Liver (tissue), 9 donors: ENCODE data around the gene TSEN34. TPM values are rescaled to one million over a fixed set of nuclear protein-coding genes. Genes with fewer than 3 reads are reported as not detected.

Experiments
- DNase-seq: peaks from one replicate; pipeline ENCODE4 v3.0.0-alpha.2; 2017; ENCODE audit warnings: low spot score
- H3K27ac ChIP-seq, 2 donors: one replicate each; pipeline ENCODE4 v1.7.0; 2013; ENCODE audit warnings: inconsistent platforms in 2 of 2, low read length in 2 of 2, control low read depth in 1 of 2, low read depth in 1 of 2, mild to moderate bottlenecking in 1 of 2
- H3K27me3 ChIP-seq, 4 donors: one replicate each; pipeline versions ENCODE4 v1.6.1 to v1.7.0; 2013; ENCODE audit warnings: low read length in 3 of 4, inconsistent platforms in 1 of 4, mild to moderate bottlenecking in 1 of 4, moderate library complexity in 1 of 4; ENCODE audit not compliant: control insufficient read depth in 4 of 4, insufficient read depth in 4 of 4
- H3K36me3 ChIP-seq, 4 donors: one replicate each; pipeline versions ENCODE4 v1.6.1 to v1.7.0; 2013; ENCODE audit warnings: low read length in 3 of 4, mild to moderate bottlenecking in 3 of 4, low read depth in 1 of 4, moderate library complexity in 1 of 4; ENCODE audit not compliant: control insufficient read depth in 4 of 4, insufficient read depth in 3 of 4
- H3K4me1 ChIP-seq, 4 donors: one replicate each; pipeline versions ENCODE4 v1.6.1 to v1.7.0; 2013; ENCODE audit warnings: low read length in 3 of 4, mild to moderate bottlenecking in 3 of 4, moderate library complexity in 1 of 4; ENCODE audit not compliant: control insufficient read depth in 4 of 4, insufficient read depth in 4 of 4
- H3K4me3 ChIP-seq, 3 donors: one replicate each; pipeline versions ENCODE4 v1.6.1 to v1.7.0; 2013; ENCODE audit warnings: low read length in 3 of 3, control low read depth in 1 of 3, low read depth in 1 of 3, mild to moderate bottlenecking in 1 of 3
- H3K9ac ChIP-seq, 2 donors: one replicate each; pipeline ENCODE4 v1.7.0; 2013; ENCODE audit warnings: low read length in 2 of 2, mild to moderate bottlenecking in 2 of 2, moderate library complexity in 2 of 2, control low read depth in 1 of 2, low read depth in 1 of 2
- H3K9me3 ChIP-seq, 4 donors: one replicate each; pipeline versions ENCODE4 v1.6.1 to v1.7.0; 2013; ENCODE audit warnings: low read length in 3 of 4; ENCODE audit not compliant: control insufficient read depth in 4 of 4
- CTCF ChIP-seq: fragments of 150-350 bp; IDR thresholded peaks from 2 replicates; pipeline ENCODE4 v1.5.1; 2017; ENCODE audit warnings: improper control_type of control experiment, low read depth, low read length; ENCODE audit not compliant: missing input control
- EGR1 ChIP-seq, 2 donors: IDR thresholded peaks; 2 replicates each; pipeline ENCODE4 v1.6.1; 2016 to 2018; ENCODE audit warnings: antibody characterized with exemption in 2 of 2, low read depth in 2 of 2
- FOXA1 ChIP-seq: IDR thresholded peaks from 2 replicates; pipeline ENCODE4 v1.6.1; 2016; ENCODE audit warnings: antibody characterized with exemption
- FOXA2 ChIP-seq: IDR thresholded peaks from 2 replicates; pipeline ENCODE4 v1.6.1; 2016; ENCODE audit warnings: antibody characterized with exemption
- GABPA ChIP-seq, 2 donors: IDR thresholded peaks in 1 of 2; conservative IDR thresholded peaks in 1 of 2; 2 replicates each; pipeline ENCODE4 v1.6.1; 2016; ENCODE audit warnings: antibody characterized with exemption in 2 of 2, mild to moderate bottlenecking in 1 of 2, moderate library complexity in 1 of 2
- HNF4A ChIP-seq, 2 donors: conservative IDR thresholded peaks; 2 replicates each; pipeline ENCODE4 v1.6.1; 2016; ENCODE audit warnings: antibody characterized with exemption in 2 of 2, mild to moderate bottlenecking in 2 of 2
- HNF4G ChIP-seq: IDR thresholded peaks from 2 replicates; pipeline ENCODE4 v1.6.1; 2016; ENCODE audit warnings: antibody characterized with exemption
- JUND ChIP-seq, 2 donors: IDR thresholded peaks; 2 replicates each; pipeline ENCODE4 v1.6.1; 2016; ENCODE audit warnings: antibody characterized with exemption in 2 of 2
- MAX ChIP-seq: IDR thresholded peaks from 2 replicates; pipeline ENCODE4 v1.6.1; 2016; ENCODE audit warnings: antibody characterized with exemption
- NR2F2 ChIP-seq: IDR thresholded peaks from 2 replicates; pipeline ENCODE4 v1.6.1; 2016; ENCODE audit warnings: antibody characterized with exemption
- RAD21 ChIP-seq, 2 donors: IDR thresholded peaks; 2 replicates each; pipeline ENCODE4 v1.6.1; 2016; ENCODE audit warnings: antibody characterized with exemption in 2 of 2, mild to moderate bottlenecking in 2 of 2
- RXRA ChIP-seq, 2 donors: IDR thresholded peaks; 2 replicates each; pipeline ENCODE4 v1.6.1; 2017 to 2018; ENCODE audit warnings: antibody characterized with exemption in 2 of 2, mild to moderate bottlenecking in 1 of 2
- SP1 ChIP-seq: IDR thresholded peaks from 2 replicates; pipeline ENCODE4 v1.6.1; 2018; ENCODE audit warnings: antibody characterized with exemption, mild to moderate bottlenecking
- YY1 ChIP-seq: IDR thresholded peaks from 2 replicates; pipeline ENCODE4 v1.6.1; 2016; ENCODE audit warnings: antibody characterized with exemption, mild to moderate bottlenecking
- ZBTB33 ChIP-seq: IDR thresholded peaks from 2 replicates; pipeline ENCODE4 v1.6.1; 2016; ENCODE audit warnings: antibody characterized with exemption
- WGBS: extraction: QIAGEN DNeasy Blood & Tissue Kit; methylation state at CpG from one replicate; pipeline ENCODE4 v1.1.7; 2013; 5-methylcytosine and 5-hydroxymethylcytosine counted together
- polyA plus RNA-seq, 2 donors: library from polyadenylated mRNA; stranded (reverse) in 1 of 2; unstranded in 1 of 2; fragments of 200-250 nt in 1 of 2; fragments of >200 nt in 1 of 2; fragmentation: Nextera tagmentation in 1 of 2; extraction: Ambion mirVana in 1 of 2; gene quantifications; one replicate each; pipeline versions ENCODE4 v1.2.1 to v1.2.3, GENCODE V29; 2013 to 2015
- total RNA-seq, 2 donors: library from RNA; depleted of rRNA; stranded (reverse); fragments of >200 nt; gene quantifications; one replicate each; pipeline ENCODE4 v1.2.3, GENCODE V29; 2014
- TF ChIP-seq, protein P1 (sequence below): IDR thresholded peaks from 2 replicates; pipeline ENCODE4 v1.6.1; 2016; ENCODE audit warnings: antibody characterized with exemption, mild to moderate bottlenecking
- donor health status: healthy.
- donor health status: healthy.
- donor health status: healthy.
- donor health status: healthy.
- donor health status: healthy.

Gene TSEN34
- total and polyA plus RNA-seq, 4 donors, result 15.5 to 37.9 (median 24.6) TPM

GRCh38 chr19:54152267-54152666 lies 38.8 kb upstream of the TSEN34 start:
- no peaks in the 10 kb centered on the region for H3K27me3 ChIP-seq
- H3K4me1 ChIP-seq, result no peaks in the 10 kb centered on the region
- no peaks in the 10 kb centered on the region for H3K9me3 ChIP-seq
- peaks cover 36 to 94% (median 60%) of the 10 kb centered on the region in 4 donors for H3K36me3 ChIP-seq
- H3K9ac ChIP-seq, result no peak overlapping the region
- WGBS, result 94% methylated on average over 12 of the region's 12 CpGs
- no peak for TF ChIP-seq ZBTB33
- no peak for TF ChIP-seq GABPA (IDR thresholded peaks at IDR 0.05 in 1 of 2, conservative IDR thresholded peaks at IDR 0.05 in 1 of 2)
- TF ChIP-seq EGR1 (IDR thresholded peaks at IDR 0.05; ENCODE audit: low read depth in 2 of 2), result no peak
- TF ChIP-seq FOXA1, result no peak
- no peak for TF ChIP-seq SP1
- no peak for TF ChIP-seq RXRA (IDR thresholded peaks at IDR 0.05)
- TF ChIP-seq YY1, result no peak
- TF ChIP-seq HNF4A (conservative IDR thresholded peaks at IDR 0.05), result no peak
- no peak for TF ChIP-seq MAX
- no peak for TF ChIP-seq NR2F2
- TF ChIP-seq, protein P1, sequence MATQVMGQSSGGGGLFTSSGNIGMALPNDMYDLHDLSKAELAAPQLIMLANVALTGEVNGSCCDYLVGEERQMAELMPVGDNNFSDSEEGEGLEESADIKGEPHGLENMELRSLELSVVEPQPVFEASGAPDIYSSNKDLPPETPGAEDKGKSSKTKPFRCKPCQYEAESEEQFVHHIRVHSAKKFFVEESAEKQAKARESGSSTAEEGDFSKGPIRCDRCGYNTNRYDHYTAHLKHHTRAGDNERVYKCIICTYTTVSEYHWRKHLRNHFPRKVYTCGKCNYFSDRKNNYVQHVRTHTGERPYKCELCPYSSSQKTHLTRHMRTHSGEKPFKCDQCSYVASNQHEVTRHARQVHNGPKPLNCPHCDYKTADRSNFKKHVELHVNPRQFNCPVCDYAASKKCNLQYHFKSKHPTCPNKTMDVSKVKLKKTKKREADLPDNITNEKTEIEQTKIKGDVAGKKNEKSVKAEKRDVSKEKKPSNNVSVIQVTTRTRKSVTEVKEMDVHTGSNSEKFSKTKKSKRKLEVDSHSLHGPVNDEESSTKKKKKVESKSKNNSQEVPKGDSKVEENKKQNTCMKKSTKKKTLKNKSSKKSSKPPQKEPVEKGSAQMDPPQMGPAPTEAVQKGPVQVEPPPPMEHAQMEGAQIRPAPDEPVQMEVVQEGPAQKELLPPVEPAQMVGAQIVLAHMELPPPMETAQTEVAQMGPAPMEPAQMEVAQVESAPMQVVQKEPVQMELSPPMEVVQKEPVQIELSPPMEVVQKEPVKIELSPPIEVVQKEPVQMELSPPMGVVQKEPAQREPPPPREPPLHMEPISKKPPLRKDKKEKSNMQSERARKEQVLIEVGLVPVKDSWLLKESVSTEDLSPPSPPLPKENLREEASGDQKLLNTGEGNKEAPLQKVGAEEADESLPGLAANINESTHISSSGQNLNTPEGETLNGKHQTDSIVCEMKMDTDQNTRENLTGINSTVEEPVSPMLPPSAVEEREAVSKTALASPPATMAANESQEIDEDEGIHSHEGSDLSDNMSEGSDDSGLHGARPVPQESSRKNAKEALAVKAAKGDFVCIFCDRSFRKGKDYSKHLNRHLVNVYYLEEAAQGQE, result no peak
- no peak for TF ChIP-seq JUND (IDR thresholded peaks at IDR 0.05)
- TF ChIP-seq RAD21 (IDR thresholded peaks at IDR 0.05), result no peak
- H3K27ac ChIP-seq, result no peak overlapping the region
- H3K4me3 ChIP-seq, result no peak overlapping the region
- no peak for DNase-seq

GRCh38 chr19:54152878-54153524 lies 38.1 kb upstream of the TSEN34 start:
- no peak for DNase-seq
- Histone ChIP-seq H3K4me3 (no peak overlapping the region), H3K9me3 (no peaks in the 10 kb centered on the region), H3K4me1 (peaks cover 0 to 1% (median under 1%) of the 10 kb centered on the region in 4 donors), H3K27ac (no peak overlapping the region), H3K27me3 (no peaks in the 10 kb centered on the region), H3K9ac (no peak overlapping the region), H3K36me3 (peaks cover 38 to 89% (median 56%) of the 10 kb centered on the region in 4 donors)
- 95% methylated on average over 25 of the region's 25 CpGs for WGBS
- no peak for TF ChIP-seq ZBTB33
- no peak for TF ChIP-seq RXRA (IDR thresholded peaks at IDR 0.05)
- TF ChIP-seq FOXA2, result no peak
- no peak for TF ChIP-seq RAD21 (IDR thresholded peaks at IDR 0.05)
- TF ChIP-seq SP1, result no peak
- no peak for TF ChIP-seq EGR1 (IDR thresholded peaks at IDR 0.05; ENCODE audit: low read depth in 2 of 2)
- no peak for TF ChIP-seq NR2F2
- TF ChIP-seq GABPA (IDR thresholded peaks at IDR 0.05 in 1 of 2, conservative IDR thresholded peaks at IDR 0.05 in 1 of 2), result no peak
- TF ChIP-seq HNF4G, result no peak
- no peak for TF ChIP-seq HNF4A (conservative IDR thresholded peaks at IDR 0.05)
- TF ChIP-seq YY1, result no peak
- TF ChIP-seq CTCF, result no peak
